SK-N-MC (cell line): ENCODE data around the gene LRRD1.

Source experiments
- DNase-seq: peaks from one replicate; pipeline ENCODE4 v3.0.0-alpha.2; 2011; ENCODE audit warnings: low read depth, low spot score
- H3K27ac ChIP-seq: fragments of 200-600 bp; sonication (generic); 2 replicates; pipeline ENCODE4 v1.5.1; 2016; ENCODE audit warnings: mixed run types
- H3K36me3 ChIP-seq: fragments of 200-600 bp; sonication (generic); 2 replicates; pipeline ENCODE4 v1.6.1; 2017; ENCODE audit warnings: antibody characterized with exemption, low read length, mixed read lengths; ENCODE audit not compliant: insufficient read depth
- H3K4me3 ChIP-seq: fragments of 200-600 bp; sonication (generic); 2 replicates; pipeline ENCODE4 v1.5.1; 2016
- H3K9ac ChIP-seq: fragments of 200-600 bp; sonication (generic); 2 replicates; pipeline ENCODE4 v1.8.0; 2017; ENCODE audit warnings: mixed run types, mixed read lengths; ENCODE audit not compliant: insufficient read length
- H3K9me3 ChIP-seq: fragments of 200-600 bp; sonication (generic); 2 replicates; pipeline ENCODE4 v1.6.1; 2017; ENCODE audit warnings: low read depth, mild to moderate bottlenecking, antibody characterized with exemption, low read length, moderate library complexity, mixed read lengths
- EZH2 ChIP-seq: fragments of 200-600 bp; sonication (generic); IDR thresholded peaks from one replicate; pipeline ENCODE4 v1.6.1; 2017; ENCODE audit warnings: antibody characterized with exemption
- FOXP2 ChIP-seq: optimal IDR thresholded peaks from 2 replicates; pipeline ENCODE3; 2011; ENCODE audit warnings: mild to moderate bottlenecking, moderate library complexity; ENCODE audit not compliant: insufficient read depth; ENCODE audit errors: extremely low read length, control extremely low read depth
- POLR2AphosphoS5 ChIP-seq: IDR thresholded peaks from 2 replicates; pipeline ENCODE4 v1.6.1; 2012; ENCODE audit warnings: mild to moderate bottlenecking, low read depth, low read length, borderline replicate concordance

LRRD1 gene

DNA sequence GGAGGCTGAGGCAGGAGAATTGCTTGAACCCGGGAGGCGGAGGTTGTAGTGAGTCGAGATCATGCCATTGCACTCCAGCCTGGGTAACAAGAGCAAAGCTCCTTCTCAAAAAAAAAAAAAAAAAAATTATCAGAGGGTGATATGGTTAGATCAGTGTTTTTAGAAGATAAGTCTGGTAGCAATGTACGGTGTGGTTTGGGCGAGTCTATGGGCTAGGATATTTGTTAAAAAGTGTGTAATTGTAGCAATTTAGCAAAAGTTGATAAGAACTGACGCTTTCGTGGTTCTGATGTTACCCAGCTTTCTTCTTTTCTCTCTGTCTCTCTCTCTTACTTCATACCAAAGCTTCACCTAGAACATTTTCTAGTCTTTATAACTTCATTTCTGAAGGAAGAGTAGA is 37.8 kb downstream of the LRRD1 start:
- no peak overlapping the region for H3K9ac ChIP-seq
- no peak for TF ChIP-seq POLR2AphosphoS5
- TF ChIP-seq FOXP2: no peak
- TF ChIP-seq EZH2: no peak
- no peaks in the 10 kb centered on the region for H3K9me3 ChIP-seq
- no peak for DNase-seq
- H3K27ac ChIP-seq: no peak overlapping the region
- no peak overlapping the region for H3K4me3 ChIP-seq
- no peaks in the 10 kb centered on the region for H3K36me3 ChIP-seq

DNA sequence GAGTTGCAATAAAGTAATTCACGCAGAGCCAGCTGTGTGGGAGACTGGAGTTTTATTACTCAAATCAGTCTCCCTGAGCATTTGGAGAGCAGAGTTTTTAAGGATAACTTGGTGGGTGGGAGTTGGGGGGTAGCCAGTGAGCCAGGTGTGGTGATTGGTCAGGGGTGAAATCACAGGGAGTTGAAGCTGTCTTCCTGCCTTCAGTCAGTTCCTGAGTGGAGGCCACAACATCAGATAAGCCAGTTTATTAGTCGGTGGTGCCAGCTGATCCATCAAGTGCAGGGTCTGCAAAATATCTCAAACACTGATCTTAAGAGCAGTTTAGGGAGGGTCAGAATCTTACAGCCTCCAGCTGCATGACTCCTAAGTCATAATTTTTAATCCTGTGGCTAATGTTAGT is 41.4 kb downstream of the LRRD1 start:
- H3K9me3 ChIP-seq: no peaks in the 10 kb centered on the region
- H3K27ac ChIP-seq: peak overlapping the region; percentile 67; the same call in 1 of the 2 replicates
- H3K9ac ChIP-seq: no peak overlapping the region
- H3K4me3 ChIP-seq: no peak overlapping the region
- TF ChIP-seq POLR2AphosphoS5 (no peak), FOXP2 (no peak), EZH2 (no peak)
- no peak for DNase-seq
- no peaks in the 10 kb centered on the region for H3K36me3 ChIP-seq

DNA sequence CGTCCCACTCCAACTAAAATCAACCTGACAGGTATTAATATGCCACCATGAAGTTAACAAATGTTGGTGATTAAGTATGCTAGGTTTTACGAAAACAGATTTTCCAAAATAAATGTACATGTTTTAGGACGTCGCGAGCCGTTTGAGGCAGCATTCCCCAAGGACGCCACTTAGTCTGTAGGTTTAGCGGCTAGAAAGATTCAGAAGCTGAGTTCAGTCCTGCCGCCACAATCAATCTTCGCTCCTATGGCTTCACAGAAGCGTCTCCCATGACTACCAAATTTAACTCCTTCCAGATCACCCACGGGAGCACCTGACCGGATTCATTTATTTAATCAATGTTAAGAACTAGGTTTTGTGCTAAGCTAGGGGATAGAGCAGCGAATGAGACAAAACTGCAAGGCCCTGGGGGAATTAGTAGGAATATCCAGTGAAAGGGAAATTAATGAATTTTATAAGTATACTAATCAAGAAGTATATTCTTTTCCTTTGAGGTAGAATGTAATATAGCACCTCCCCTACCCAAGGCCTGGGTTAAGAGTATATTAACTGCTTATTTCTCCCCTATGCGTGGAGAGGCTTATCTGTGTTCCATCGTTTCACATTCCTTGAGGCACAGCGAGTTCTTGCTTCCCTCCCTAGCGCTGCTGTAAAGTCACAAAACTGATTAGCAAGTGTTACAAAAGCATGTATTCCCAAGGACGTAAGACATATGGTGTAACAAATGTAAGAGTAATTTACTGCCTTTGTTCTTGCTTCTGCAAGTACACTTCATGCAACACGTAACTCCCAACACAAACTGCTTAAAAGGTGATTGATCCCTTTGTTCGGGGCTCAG is 43.7 kb downstream of the LRRD1 start:
- TF ChIP-seq FOXP2: no peak
- TF ChIP-seq EZH2: no peak
- TF ChIP-seq POLR2AphosphoS5: no peak
- no peak for DNase-seq

DNA sequence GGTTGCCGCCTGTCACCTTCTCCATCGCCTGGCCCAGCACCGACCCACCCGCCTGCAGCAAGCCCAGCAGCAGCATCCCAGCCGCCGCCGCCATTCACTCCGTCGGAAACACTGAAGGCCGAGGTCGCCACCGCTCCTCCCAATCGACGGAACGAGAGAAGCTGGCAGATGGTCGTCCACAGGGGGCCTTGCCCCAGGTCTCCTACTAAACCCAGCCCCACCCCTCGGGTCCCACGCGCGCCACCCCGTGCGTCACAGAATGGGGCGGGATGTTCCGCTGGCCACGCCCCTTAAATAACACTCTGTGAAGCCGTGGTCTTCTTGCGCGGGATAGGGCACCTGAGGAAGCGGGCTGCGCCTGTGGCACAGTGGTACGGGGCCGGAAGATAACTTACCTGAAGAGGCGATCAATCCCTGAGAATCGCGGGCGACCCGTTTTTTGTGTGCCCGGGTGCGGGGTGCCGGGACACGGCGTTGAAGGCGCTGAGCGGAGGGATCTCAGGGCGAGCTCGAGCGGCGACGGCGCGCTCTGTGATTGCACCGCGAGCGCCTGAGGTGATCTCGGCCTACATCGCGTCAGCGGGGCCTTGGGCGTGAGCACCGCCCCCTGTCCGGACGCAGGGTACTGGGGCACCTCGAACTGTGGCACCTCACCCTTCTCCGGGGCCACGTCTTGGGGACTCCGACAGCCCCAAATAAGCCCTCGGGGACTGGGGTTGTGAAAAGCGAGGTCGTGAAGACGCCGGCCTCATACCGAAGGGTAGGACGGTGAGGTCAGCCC is 44.5 kb downstream of the LRRD1 start, which contains the start of gene CYP51A1:
TSS of gene CYP51A1 (minus strand) at position 207 of the 781 bp plus-strand sequence. CDS start at position 94, 113 bp downstream.
- DNase-seq: peak; percentile 62
- H3K9me3 ChIP-seq: no peaks in the 10 kb centered on the region
- peak within 1 kb of the TSS; percentile 95 for H3K9ac ChIP-seq
- H3K36me3 ChIP-seq: peaks cover 24% of the 10 kb centered on the region
- H3K4me3 ChIP-seq: peak within 1 kb of the TSS; percentile 98
- TF ChIP-seq FOXP2 (no peak), EZH2 (no peak), POLR2AphosphoS5 (peak; percentile 84)
- H3K27ac ChIP-seq: peak within 1 kb of the TSS; percentile 94

More for the DNA sequence above, 43.7 kb downstream of the LRRD1 start:
- Histone ChIP-seq H3K4me3 (peak overlapping the region; percentile 98), H3K9me3 (no peaks in the 10 kb centered on the region), H3K36me3 (peaks cover 16% of the 10 kb centered on the region), H3K9ac (peak overlapping the region; percentile 95), H3K27ac (peak overlapping the region; percentile 94)

DNA sequence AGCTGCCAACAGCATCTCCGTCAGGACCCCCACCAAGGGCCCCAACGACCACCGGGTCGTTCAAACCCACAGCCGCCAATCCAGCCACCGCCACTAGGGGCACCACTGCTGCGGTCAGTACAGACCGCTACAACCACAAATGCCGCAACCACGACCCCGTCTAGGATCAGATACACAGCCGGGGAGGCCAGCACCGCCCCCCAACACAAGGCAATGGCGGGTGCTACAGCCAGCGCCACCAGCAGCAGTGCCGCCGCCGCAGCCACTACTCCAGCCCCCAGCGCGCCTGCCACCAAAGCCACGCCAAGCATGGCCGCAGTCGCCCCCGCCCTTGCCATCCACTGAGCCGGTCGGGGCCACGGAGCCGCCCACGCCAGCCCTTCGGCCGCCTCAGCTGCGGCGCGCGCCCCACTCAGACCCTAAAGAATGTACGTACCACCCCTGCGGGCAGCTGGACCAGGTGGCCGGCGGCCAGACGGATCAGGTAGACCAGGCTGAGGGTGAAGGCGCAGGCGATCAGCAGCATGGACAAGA is 45.1 kb downstream of the LRRD1 start:
- Histone ChIP-seq H3K4me3 (peak overlapping the region; percentile 98), H3K9me3 (no peaks in the 10 kb centered on the region), H3K36me3 (peaks cover 30% of the 10 kb centered on the region), H3K9ac (peak overlapping the region; percentile 95), H3K27ac (peak overlapping the region; percentile 94)
- no peak for DNase-seq
- no peak for TF ChIP-seq EZH2
- no peak for TF ChIP-seq FOXP2
- no peak for TF ChIP-seq POLR2AphosphoS5

DNA sequence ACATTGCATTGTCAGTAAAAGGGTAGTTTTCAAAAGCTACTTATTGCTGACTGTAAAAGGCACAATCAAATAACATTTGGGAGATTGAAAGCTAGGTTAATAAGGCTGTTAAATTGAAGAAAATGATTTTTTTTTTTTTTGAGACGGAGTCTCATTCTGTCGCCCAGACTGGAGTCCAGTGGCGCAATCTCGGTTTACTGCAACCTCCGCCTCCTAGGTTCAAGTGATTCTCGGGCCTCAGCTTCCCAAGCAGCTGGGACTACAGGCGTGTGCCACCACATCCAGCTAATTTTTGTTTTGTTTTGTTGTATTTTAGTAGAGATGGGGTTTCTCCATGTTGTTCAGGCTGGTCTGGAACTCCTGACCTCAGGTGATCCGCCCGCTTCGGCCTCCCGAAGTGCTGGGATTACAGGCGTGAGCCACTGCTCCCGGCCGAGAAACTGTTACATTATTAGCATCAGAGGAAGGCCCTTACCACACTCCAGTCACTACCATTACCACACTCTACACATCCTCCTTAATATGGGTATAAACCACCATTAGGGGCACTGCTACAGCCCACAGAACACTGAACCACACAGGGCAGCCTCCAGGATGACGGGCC is 45.7 kb downstream of the LRRD1 start:
- TF ChIP-seq EZH2 (no peak), FOXP2 (no peak), POLR2AphosphoS5 (no peak)
- Histone ChIP-seq H3K4me3 (peak overlapping the region; percentile 98), H3K36me3 (peaks cover 36% of the 10 kb centered on the region), H3K27ac (no peak overlapping the region), H3K9me3 (no peaks in the 10 kb centered on the region), H3K9ac (peak overlapping the region; percentile 95)
- DNase-seq: no peak

DNA sequence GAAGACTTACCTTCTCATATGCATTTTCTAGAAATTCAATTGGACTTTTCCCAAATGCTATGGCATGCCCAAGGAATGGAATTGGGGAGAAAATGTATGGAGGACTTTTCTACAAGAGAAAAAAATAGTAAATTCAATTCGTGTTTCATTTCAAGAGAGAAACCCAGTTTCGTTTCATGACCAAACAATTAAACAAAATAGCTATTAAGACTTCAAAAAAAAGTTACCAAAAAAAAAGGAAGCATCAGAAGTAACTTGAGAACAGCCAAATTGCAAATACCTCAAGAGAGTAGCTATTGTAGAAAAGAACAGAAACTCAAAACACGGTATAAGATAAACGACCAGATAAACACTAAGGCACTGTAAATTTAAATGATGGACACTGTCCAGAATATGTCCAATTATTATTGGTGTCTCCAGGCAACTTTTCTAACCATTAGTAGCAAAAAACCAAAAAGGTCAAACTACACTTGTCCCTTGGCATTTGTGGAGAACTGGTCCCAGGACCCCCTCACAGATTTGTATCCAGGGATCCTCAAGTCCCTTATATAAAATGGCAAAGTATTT is 47.1 kb downstream of the LRRD1 start:
- peak overlapping the region; percentile 11; the same call in 1 of the 2 replicates for H3K27ac ChIP-seq
- H3K4me3 ChIP-seq: peak overlapping the region; percentile 98
- DNase-seq: no peak
- H3K9ac ChIP-seq: no peak overlapping the region
- no peak for TF ChIP-seq EZH2
- no peak for TF ChIP-seq FOXP2
- TF ChIP-seq POLR2AphosphoS5: no peak
- H3K9me3 ChIP-seq: no peaks in the 10 kb centered on the region
- peaks cover 50% of the 10 kb centered on the region for H3K36me3 ChIP-seq

DNA sequence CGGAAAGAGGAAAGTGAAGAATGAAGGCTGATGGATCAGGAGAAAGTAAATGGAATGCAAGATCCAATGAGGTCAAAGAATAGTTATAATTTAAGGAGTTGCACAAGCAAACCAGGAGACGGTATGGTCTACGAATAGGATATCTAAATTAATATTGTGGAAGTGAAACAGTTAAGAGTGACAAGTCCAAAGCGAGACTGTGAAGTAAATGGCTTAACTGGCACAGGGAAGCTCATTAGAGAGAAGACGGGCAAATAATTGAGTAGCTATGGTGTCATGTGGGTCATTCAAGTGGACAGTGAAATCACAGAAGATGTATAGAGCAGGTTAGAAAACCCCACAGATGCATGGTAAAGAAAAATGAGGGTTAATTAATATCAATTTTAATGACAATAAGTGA is 47.8 kb downstream of the LRRD1 start:
- H3K4me3 ChIP-seq: no peak overlapping the region
- H3K9ac ChIP-seq: no peak overlapping the region
- peak overlapping the region; percentile 11 for H3K27ac ChIP-seq
- no peak for DNase-seq
- peaks cover 57% of the 10 kb centered on the region for H3K36me3 ChIP-seq
- no peaks in the 10 kb centered on the region for H3K9me3 ChIP-seq
- TF ChIP-seq FOXP2: no peak
- no peak for TF ChIP-seq EZH2
